LNCaP clone FGC (cell line): ENCODE measurements around the gene PRKCE.

Experiments
- DNase-seq: peaks from one replicate; pipeline ENCODE4 v3.0.0-alpha.2; 2011; ENCODE audit warnings: low read depth
- H3K4me3 ChIP-seq: 2 replicates; pipeline ENCODE4 v1.5.1; 2011; ENCODE audit warnings: mild to moderate bottlenecking, low read depth, low read length, control low read depth
- CTCF ChIP-seq: IDR thresholded peaks from 2 replicates; pipeline ENCODE4 v1.5.1; 2012; ENCODE audit warnings: mild to moderate bottlenecking; ENCODE audit not compliant: control insufficient read depth, insufficient read depth; ENCODE audit errors: extremely low read depth

Gene PRKCE

GRCh38 chr2:45844796-45845457 is 193.5 kb downstream of the PRKCE start:
- no peak overlapping the region for H3K4me3 ChIP-seq
- no peak for DNase-seq
- no peak for TF ChIP-seq CTCF

GRCh38 chr2:45845566-45845965 is 194.1 kb downstream of the PRKCE start:
- DNase-seq: no peak
- TF ChIP-seq CTCF: no peak
- H3K4me3 ChIP-seq: no peak overlapping the region

- no peak overlapping the region for H3K4me3 ChIP-seq
- TF ChIP-seq CTCF: no peak
- DNase-seq: no peak
Observed at GRCh38 chr2:45849491-45850283, 198.2 kb downstream of the PRKCE start.

- no peak for DNase-seq
- H3K4me3 ChIP-seq: no peak overlapping the region
- no peak for TF ChIP-seq CTCF
Observed at GRCh38 chr2:45850558-45850957, 199.1 kb downstream of the PRKCE start.

GRCh38 chr2:45851111-45851510 is 199.6 kb downstream of the PRKCE start:
- H3K4me3 ChIP-seq: no peak overlapping the region
- no peak for DNase-seq
- TF ChIP-seq CTCF: no peak

- no peak for DNase-seq
- no peak for TF ChIP-seq CTCF
- H3K4me3 ChIP-seq: no peak overlapping the region
Observed at GRCh38 chr2:45851576-45852304, 200.3 kb downstream of the PRKCE start.
